Measurements from ENCODE around the gene AVP.
A peak's percentile ranks its signal among the peaks of the same experiment; 100 is the strongest.
"Not testable (repeated sequence)": the region's sequence is repeated elsewhere in the genome, so short reads cannot be mapped to it uniquely, and the experiment has no call there.

AVP gene

DNA sequence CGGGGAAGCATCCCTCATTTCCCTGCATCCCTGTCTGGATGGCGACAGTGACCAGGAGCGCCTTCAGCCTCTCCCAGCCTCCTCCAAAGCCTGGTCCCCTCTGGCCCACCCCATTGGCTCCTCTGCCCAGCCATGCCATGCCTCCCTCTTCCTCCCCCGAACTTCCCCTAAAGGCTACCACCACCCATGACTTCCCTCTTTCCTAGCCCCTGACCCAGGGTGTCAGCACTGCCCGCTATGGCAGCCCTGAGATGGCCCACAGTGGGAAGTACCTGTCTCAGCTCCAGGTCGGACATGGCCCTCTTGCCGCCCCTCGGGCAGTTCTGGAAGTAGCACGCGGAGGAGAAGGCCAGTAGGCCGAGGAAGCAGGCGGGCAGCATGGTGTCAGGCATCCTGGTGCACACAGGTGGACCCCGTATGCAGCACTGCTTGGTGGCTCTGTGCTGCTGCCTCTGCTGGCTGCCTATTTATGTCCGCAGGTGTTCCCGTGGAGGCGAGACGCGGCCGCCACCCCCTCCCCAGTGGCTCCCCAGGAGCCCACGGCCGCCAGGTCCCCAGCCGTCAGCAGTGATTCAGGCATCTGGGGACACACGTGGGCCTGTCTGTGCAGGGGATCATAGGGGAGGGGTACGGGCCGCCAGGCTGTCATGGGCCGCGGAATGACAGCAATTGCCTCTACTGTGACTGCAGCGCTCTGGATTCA is at the start of gene AVP:
TSS of gene AVP (minus strand) at position 442 of the 703 bp plus-strand sequence. CDS start at position 392, 50 bp downstream.
- DNase-seq: no peak

- DNase-seq: no peak
These were observed 49.6 kb upstream of the AVP start for GRCh38 chr20:3134151-3134550.

DNA sequence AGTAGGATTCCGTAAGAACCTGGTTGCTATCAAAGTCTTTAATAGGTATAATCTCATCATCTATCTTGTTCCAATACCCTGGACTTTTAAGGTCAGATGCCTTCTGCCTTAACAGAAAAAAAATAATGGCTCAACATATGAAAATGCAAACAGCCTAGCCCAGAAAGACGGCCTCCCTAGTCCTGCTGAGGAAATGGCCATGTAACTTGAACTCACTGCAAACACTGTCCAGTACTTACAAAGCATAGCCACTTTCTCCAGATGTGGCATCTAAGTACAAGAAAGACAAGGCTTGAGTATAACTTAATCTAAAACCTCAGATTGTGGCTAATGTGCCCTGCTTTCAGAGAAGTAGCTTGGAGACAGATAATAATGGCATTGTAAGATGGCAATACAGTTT is 48.6 kb upstream of the AVP start:
- no peak for DNase-seq

GRCh38 chr20:3130051-3130600 is 45.6 kb upstream of the AVP start:
- no peak for DNase-seq

- DNase-seq: no peak
These were observed 44.6 kb upstream of the AVP start for GRCh38 chr20:3129094-3129493.

DNA sequence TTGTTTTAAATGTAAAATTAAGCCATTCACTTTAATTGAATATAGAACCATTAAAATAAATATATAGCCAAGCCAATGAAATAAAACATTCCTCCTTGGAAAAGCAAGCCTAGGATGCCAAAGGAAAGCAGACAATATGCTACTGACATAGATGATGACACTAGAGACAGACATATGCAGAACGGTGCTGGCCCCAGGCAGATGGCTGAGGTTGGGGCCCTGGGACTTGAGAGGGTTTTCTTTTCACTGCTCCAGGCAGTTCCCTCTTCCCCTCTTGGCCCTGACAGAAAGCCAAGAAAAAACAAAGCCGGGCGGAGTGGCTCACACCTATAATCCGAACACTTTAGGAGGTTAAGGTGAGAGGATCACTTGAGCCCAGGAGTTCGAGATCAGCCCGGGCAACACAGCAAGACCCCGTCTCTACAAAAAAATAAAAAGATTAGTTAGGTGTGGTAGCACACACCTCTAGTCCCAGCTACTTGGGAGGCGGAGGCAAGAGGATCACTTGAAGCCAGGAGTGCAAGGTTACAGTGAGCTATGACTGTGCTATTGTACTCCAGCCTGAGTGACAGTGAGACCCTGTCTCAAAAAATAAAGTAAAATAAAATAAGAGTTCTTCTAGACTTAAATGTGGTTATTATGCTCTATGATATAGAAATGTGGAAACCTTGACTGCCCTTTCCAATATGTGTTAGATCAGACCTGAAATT is 43.9 kb upstream of the AVP start:
- no peak for DNase-seq

GRCh38 chr20:3126527-3126859 is 42.0 kb upstream of the AVP start:
- DNase-seq: no peak

- DNase-seq: not testable (repeated sequence)
These were observed 41.4 kb upstream of the AVP start for GRCh38 chr20:3125776-3126526.

- DNase-seq: not testable (repeated sequence)
These were observed 40.4 kb upstream of the AVP start for GRCh38 chr20:3124773-3125560.

- DNase-seq: not testable (repeated sequence)
These were observed 39.6 kb upstream of the AVP start for GRCh38 chr20:3124163-3124562.

DNA sequence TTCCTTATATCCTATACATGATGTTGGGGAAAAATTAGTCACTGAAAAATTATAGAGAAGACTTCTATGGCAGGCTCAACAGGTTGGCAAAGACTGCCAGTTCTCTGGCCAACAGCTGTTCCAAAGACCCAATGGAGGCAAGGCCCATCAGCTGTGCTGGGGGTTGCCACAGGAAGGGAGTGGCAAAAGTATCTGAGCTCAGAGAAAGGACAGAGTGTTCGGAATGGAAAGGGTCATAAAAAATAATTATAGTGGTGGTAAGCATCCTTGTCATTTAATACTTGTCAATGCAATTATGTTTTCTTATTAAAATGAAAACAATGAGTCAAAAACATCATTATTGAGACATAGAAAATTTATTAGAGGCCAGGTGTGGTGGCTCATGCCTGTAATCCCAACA is 39.0 kb upstream of the AVP start:
- peak; percentile 50 for DNase-seq

DNA sequence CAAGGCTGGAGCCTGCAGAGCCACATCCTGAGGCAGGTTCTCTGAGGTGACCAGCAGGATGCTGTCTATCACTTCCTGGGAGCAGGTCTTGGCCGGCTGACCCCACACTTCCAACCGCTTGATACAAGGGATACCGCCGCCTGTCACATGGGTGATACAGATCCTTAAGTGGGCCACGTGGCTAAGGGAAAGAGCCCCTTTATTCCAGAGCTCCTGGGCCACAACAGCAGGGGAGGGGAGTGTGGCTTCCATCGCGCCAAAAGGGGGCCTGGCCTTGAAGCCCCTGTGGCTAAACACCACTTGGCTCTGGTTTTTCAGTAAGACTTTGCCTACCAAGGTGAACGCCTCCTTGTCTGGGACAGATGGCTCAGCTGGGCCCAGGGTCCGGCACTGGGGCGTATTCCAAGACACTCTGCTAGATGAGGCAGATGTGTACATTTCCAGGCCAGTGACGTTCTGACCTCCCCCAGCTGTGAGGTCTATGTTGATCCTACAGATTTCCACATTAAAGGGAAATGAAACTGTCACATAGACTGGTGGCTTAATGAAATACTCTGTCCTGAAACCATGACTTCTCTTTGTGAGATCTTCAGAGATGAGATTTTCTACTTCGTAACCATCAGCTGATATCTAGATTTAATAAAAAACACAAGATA is 37.6 kb upstream of the AVP start:
- DNase-seq: no peak

- DNase-seq: no peak
These were observed 36.9 kb upstream of the AVP start for GRCh38 chr20:3121271-3121911.

DNA sequence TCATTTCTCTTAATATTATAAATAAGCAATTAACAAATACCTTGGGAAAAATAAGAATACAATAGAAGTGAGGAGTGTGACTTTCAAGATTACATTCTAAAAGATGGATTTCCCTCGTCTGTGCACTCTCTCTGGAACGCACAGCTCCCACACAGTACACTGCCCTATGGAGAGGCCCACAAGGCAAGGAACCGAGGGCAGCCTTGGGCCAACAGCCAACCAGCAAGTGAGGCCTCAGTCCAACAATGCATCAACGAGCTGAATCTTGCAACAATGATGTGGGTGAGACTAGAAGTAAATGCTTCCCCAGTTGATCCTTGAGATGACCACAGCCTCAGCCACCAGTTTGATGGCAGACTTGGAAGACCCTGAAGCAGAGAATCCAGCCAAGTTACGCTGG is 34.5 kb upstream of the AVP start:
- no peak for DNase-seq

GRCh38 chr20:3117839-3118379 is 33.4 kb upstream of the AVP start:
- not testable (repeated sequence) for DNase-seq

DNA sequence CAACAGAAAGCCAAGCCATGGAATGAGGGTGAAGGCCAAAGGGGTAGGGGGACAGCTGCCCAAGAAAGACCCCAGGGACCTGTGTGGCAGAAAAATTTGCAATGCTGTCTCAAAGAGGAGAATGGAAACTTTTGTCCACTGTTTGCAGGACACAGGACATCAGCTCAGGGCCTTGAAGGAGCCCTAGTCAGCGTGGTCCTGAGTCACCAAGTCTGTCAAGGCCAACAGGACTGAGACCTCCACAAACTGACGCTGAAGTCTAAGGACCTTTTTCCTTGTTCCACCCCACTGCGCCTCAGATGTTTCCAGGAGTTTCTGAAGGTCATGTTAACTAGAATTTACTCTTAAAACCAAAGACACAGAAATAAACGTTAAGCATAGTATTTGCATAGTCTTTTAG is 31.8 kb upstream of the AVP start:
- no peak for DNase-seq

- peak; percentile 65 for DNase-seq
These were observed 30.9 kb upstream of the AVP start for GRCh38 chr20:3115190-3116107.

DNA sequence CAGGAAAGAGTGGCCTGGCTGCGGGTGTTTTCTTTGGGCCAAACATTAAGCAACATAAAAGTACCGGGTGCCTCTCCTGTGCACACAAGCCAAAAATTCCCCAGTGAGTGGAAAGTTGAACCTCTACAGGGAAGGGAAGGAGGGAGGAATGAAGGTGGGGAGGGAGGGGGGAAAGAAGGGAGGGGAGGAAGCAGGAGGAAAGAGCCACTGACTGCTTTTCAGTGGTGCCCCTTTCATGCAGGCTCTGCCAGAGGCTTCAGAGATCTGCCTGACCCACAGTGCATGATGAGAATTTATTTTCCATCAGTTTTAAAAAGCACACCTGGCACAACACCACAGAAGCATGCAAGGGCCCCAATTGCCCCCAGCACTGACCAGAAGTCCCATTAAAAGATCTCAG is 27.5 kb upstream of the AVP start:
- no peak for DNase-seq

- DNase-seq: no peak
These were observed 27.0 kb upstream of the AVP start for GRCh38 chr20:3111507-3111906.

Measured in COR-L47 (cell line).